NCI-H1417 treated with DMSO at 0.1 percent for 48 hours (cell line): ENCODE measurements around the gene RPL31.

ENCODE experiments used
- DNase-seq: peaks from one replicate; lab custom pipeline; 2025; lab: John Stamatoyannopoulos, UW

The RPL31 gene

GRCh38 chr2:100975521-100975785 is 26.6 kb upstream of the RPL31 start:
- DNase-seq = no peak

GRCh38 chr2:100976061-100976460 is 26.0 kb upstream of the RPL31 start:
- no peak for DNase-seq

- DNase-seq = no peak
These were observed 25.3 kb upstream of the RPL31 start for GRCh38 chr2:100976645-100977391.

- DNase-seq = no peak
These were observed 24.6 kb upstream of the RPL31 start for GRCh38 chr2:100977511-100977910.

- DNase-seq = no peak
These were observed 23.4 kb upstream of the RPL31 start for GRCh38 chr2:100978582-100979191.

- DNase-seq = no peak
These were observed 22.0 kb upstream of the RPL31 start for GRCh38 chr2:100980046-100980445.

GRCh38 chr2:100981011-100981410 is 21.1 kb upstream of the RPL31 start:
- no peak for DNase-seq

DNA sequence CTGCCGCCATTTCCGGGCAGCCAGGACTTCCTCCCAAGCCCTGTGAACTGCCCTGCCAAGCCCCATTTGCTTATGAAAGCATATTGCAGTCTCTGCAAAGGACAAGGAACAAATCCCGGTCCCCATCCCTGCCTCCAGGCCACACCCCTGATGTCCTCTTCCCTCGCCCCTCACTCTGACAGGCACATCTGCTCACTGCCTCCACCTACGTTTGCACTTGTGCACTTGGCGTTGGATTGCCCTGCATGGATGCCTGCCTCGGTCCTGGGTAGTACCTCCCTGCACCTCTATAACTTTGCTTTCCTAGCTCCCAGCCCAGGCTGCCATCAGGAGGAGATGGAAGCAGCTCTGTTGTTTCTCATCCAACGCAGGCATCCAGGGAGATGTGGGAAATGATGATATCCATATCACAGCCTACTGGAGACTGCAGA is 19.6 kb upstream of the RPL31 start:
- no peak for DNase-seq

DNA sequence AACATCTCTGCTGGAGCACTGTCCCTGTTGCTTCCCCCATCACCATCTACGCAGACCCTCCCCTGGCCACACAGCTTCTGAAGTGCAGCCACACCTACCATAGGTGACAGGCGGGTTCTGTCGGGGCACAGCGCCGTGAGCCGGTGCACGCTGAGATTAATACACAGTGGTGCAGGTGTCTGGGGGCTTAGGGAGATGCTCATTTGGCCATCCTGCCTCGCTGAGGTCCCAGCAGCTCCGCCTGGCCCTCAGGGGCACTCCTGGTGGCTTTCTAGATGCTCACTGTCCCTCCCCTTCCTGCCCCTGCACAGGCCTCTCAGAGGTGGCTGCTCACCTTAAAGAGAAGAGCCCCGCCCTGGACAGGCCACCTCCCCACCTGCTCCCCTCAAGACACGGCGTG is 18.9 kb upstream of the RPL31 start:
- no peak for DNase-seq

GRCh38 chr2:100983684-100984310 is 18.3 kb upstream of the RPL31 start:
- DNase-seq = no peak

GRCh38 chr2:100984892-100985307 is 17.2 kb upstream of the RPL31 start:
- no peak for DNase-seq

GRCh38 chr2:100986157-100986556 is 15.9 kb upstream of the RPL31 start:
- DNase-seq = no peak

DNA sequence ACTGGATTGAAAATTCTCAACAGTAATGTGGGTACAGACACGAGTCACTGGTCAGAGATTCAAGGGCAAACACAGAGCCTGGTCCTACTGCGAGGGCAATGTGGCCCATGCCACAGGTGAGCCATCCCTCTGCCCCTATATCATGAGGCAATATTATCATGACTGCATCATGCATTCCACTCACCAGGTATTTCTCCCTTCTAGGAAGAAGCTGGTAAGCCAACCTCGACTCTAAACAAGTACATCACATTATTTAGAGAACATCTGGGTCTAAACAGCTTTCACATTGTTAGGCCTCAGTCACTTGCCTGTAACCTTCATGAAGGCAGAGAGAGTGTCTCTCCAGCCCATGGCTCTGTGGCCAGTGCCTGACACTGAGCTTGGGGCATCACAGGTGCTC is 14.6 kb upstream of the RPL31 start:
- no peak for DNase-seq

DNA sequence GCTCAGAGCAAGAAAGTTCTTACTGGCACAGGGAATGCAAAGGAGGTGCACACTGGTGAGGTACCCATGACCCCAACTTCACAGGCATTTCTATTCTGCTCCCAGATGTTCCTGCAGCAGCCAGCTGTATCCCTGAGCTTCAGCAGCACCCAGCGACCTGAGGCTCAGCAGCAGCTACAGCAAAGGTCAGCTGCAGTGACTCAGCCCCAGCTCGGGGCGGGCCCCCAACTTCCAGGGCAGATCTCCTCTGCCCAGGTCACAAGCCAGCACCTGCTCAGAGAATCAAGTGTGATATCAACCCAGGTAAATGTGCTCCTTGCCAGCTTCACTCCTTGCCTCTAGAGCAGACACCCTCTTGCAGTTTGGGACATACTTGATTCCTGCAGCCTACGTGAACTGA is 14.1 kb upstream of the RPL31 start:
- DNase-seq = no peak

DNA sequence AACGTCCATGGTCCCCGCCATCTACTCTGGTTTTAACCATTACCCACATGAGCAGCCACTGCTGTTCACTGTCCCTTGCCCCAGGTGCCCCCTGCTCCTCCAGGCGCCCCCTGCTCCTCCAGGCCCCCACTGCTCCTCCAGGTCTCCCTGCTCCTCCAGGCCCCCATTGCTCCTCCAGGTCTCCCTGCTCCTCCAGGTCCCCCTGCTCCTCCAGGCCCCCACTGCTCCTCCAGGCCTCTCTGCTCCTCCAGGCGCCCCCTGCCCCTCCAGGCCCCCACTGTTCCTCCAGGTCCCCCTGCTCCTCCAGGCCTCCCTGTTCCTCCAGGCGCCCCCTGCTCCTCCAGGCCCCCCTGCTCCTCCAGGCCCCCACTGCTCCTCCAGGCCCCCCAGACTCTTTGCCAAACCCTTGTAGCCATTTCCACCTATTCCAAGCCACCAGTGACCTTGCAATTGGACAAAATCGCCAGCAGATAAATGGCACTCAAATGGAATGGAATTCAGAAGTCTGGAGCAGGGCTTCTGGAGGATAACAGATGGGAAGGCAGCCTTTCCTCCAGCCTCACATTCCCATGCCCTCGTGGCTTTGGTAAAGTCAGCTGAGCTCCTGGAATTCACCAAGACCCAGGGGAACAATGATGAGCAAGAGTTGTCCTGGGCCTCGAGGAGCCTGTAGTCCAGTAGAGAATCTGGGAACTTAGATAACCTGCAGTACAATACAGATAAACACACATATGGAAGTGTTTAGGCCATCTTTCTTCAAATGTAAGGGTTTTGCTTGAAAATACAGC is 13.3 kb upstream of the RPL31 start:
- no peak for DNase-seq

DNA sequence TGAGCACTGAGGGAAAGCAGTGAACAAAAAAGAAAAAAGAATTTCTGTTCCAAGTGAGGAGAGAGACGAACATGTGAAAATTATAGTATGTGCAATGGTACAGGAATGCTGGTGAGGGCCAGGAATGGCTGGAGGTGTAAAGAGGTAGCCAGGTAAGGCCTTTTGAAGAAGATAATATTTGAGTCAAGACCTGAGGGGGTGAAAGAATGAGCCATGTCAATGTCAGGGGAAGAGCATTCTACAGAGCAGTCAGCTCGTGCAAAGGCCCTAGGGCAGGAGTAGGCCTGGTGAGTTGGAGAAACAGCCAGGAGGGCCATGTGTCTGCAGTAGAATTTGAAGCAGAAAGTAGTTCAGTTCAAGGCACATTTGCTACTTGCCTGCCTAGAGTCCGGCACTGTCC is 12.4 kb upstream of the RPL31 start:
- no peak for DNase-seq

DNA sequence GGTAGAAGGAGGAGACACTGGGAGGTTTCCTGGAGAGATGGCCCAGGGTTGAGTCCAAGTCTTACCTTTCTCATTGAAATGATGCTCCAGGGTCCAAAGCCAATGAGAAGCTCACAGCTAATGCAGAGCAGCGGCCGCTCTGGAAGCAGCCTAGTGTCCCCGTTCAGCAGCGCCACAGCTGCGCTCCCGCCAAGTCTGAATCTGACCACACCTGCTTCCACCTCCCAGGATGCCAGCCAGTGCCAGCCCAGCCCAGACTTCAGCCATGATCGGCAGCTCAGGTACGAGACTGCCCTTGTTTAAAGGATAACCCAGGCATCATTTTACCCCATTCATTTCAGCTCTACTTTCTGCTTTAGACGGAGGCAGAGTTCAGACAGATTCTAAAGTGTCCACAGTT is 11.9 kb upstream of the RPL31 start:
- no peak for DNase-seq

- DNase-seq = no peak
These were observed 11.3 kb upstream of the RPL31 start for GRCh38 chr2:100990650-100991403.

GRCh38 chr2:100991404-100991773 is 10.7 kb upstream of the RPL31 start:
- no peak for DNase-seq

GRCh38 chr2:100992262-100992661 is 9.8 kb upstream of the RPL31 start:
- DNase-seq = no peak

GRCh38 chr2:100993294-100993693 is 8.8 kb upstream of the RPL31 start:
- DNase-seq = no peak
